HUDEP-2 (cell line): ENCODE measurements around the gene MGST3.
"Not testable (repeated sequence)": the region's sequence is repeated elsewhere in the genome, so short reads cannot be mapped to it uniquely, and the experiment has no call there.

Experiments
- DNase-seq, 76 experiments: peaks; one replicate each; lab custom pipeline; 2025; ENCODE audit not compliant: unreplicated experiment in 76 of 76; lab: John Stamatoyannopoulos, UW

Gene MGST3

GRCh38 chr1:165630629-165631341 lies at the start of gene MGST3:
Gene MGST3, plus strand, starts transcription at chr1:165631234. Its CDS starts 18,614 bp downstream, at chr1:165649848.
- peak in 75 of 76 experiments; percentile 11 to 94 (median 87) for DNase-seq

DNA sequence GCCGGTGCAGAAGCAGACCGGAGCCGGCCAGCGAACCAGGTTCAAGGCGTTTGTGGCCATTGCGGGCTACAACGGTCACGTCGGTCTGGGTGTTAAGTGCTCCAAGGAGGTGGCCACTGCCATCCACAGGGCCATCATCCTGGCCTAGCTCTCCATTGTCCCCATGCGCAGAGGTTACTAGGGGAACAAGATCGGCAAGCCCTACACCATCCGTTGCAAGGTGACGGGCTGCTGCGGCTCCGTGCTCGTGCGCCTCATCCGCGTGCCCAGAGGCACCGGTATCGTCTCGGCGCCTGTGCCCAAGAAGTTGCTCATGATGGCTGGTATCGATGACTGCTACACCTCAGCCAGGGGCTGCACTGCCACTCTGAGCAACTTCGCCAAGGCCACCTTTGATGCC lies 49.1 kb upstream of the MGST3 start:
- no peak for DNase-seq

- DNase-seq = no peak
These were observed 44.6 kb upstream of the MGST3 start for GRCh38 chr1:165586398-165586797.

- DNase-seq = not testable (repeated sequence)
These were observed 39.6 kb upstream of the MGST3 start for GRCh38 chr1:165591391-165591790.

GRCh38 chr1:165592945-165593823 lies 37.9 kb upstream of the MGST3 start:
- peak in 54 of 76 experiments; percentile 2 to 78 (median 42) for DNase-seq

DNA sequence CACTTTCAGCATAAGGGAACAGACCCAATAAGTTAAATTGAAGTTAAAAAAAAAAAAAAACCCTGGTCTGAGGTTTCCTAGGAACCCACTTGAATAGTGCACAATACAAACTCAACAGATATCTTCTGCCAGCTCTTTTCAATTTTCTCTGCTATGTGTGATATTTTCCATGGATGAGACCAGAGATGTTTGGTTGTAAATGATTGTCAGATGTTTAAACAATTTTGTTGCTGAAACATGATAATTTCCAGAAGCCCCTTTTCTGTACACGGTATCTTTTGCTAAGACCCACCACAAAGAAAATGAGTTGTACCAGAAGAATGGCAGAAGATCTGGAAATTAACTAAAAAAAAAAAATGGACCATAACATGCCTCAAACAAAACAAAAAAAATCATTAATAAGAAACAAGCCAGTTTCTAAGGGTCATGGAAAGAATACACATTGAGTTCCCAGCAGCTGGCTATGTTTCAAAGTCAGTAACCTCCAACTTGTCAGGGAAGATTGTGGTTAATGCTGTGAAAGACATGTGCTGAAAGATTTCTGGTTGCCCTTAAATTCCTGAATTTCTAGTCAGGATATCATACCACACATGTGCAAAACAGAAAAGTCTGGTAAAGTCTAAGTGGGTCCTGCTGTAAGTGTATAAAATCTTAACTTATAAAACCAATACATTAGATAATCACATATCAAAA lies 35.6 kb upstream of the MGST3 start:
- no peak for DNase-seq

- DNase-seq = peak; percentile 14 to 97 (median 92)
These were observed 33.0 kb upstream of the MGST3 start for GRCh38 chr1:165597883-165598675.

DNA sequence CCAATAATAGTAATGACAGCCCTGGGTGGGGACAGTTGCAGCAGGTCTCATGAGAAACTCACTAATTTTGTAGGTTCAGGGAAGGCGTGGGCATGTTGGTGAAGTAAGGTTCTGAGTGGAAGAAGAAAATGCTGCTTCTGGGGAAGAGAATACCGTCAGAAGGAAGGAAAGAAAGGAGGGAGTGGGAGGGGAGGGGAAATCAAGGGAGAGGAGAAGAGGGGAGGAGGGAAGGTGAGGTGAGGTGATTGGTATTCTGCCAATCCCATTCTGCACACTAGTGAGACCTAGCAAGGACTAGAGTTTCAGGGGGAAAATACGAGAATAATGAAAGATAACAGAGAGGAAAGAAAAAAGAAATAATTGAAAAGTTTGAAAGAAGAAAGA lies 32.4 kb upstream of the MGST3 start:
- peak in 1 of 76 experiments; percentile 6 for DNase-seq

DNA sequence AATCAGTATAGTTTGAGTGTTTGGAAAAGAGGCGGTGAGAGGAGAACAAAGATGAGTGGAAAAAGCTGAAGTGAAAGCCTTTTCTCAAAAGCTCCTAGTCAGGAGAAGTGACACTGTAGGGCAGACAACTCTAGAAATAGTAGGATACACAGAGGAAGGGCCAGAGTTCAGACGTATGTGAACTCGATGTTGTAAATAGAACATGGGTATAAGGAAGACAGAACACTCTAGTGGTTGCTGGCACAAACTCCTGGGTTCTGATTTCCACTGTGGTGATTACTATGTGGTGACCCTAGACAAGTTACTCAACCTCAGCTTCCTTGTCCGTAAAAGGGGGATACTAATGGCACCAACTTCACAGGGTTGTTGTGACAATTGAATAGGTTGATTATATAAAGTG lies 30.2 kb upstream of the MGST3 start:
- no peak for DNase-seq

DNA sequence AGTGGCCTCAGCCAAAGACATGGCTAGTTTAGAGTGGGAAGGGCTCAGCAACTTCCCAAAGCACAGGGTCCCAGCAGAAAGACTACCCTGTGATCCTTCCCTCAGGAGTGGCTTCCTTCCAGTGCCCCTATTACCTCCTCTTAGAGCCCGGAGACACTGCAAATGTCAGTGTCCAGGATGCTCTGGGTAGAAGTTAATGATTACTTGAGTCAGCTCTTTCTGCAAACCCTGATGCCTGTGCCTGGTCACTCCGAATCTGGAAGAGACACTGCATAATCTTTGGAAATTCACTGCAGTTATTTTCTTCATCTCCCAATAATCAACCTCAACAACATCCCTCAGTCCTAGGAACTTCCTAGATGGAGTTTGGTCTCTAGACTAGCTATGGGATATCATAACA lies 27.2 kb upstream of the MGST3 start:
- no peak for DNase-seq

- no peak for DNase-seq
These were observed 25.8 kb upstream of the MGST3 start for GRCh38 chr1:165605246-165605645.

DNA sequence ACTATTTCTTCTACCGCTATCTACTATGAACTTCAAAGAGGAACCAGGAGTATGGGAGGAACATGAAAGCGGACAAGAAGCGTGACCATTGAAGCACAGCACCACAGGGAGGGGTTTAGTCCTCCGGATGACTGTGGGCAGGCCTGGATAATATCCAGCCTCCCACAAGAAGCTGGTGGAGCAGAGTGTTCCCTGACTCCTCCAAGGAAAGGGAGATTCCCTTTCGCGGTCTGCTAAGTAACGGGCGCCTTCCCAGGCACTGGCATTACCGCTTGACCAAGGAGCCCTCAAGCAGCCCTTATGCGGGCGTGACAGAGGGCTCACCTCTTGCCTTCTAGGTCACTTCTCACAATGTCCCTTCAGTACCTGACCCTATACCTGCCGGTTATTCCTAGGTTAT lies 24.4 kb upstream of the MGST3 start:
- DNase-seq = not testable (repeated sequence)

DNA sequence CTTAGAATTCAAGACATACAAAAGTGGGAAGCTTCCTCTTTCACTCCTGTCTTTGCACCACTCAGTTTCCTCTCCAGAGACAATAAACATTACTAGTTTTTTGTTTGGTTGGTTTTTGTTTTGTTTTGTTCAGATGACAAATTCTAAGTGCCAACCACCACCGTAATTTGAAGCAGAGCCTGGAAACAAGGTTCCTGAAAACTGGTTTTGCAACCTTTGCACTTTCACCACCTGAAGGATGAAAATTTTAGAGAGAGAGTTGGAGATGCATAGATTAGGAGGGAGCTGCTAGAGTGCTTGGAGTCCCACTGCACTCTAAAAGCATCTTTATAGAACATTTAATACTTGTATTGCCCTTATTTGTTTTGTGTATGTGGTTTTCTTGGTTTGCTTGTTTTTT lies 20.2 kb upstream of the MGST3 start:
- DNase-seq = no peak

DNA sequence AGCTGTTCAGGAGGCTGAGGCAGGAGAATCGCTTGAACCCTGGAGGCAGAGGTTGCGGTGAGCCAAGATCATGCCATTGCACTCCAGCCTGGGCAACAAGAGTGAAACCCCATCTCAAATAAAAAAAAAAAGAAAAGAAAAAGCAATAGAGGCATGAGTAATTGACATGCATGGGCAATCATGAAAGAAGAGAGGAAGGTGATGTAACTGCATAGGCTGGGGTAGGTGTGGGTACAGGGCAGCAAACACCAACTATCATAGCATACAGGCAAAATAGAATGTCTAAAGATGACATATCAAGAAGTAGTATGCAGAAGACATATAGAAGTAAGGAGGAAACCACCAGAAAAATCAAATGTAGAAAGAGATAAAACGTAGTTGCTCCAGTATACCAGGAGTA lies 19.0 kb upstream of the MGST3 start:
- DNase-seq = no peak

- no peak for DNase-seq
These were observed 14.9 kb upstream of the MGST3 start for GRCh38 chr1:165616054-165616612.

GRCh38 chr1:165616987-165617546 lies 14.0 kb upstream of the MGST3 start:
- DNase-seq = no peak

DNA sequence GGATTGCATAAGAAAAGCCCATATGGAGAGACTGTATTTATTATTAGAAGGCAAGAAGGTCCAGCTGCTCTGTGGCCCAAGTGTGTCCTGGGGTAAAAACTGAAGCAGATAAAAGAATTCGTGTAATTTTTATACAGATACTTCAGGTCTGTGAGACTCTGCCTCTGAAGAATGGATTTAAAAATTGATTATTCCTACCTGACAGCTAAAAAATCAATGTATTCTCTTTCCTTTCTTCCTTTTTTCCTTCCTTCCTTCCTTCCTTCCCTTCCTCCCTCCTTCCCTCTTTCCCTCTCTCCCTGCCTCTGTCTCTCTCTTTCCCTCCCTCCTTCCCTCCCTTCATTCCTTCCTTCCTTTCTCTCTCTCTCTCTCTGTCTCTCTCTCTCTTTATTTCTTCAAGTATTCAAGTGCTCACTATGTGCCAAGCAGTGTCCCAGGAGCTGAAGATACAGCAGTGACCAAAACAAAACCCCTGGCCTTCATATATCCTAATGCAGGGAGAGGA lies 11.3 kb upstream of the MGST3 start:
- DNase-seq = no peak

DNA sequence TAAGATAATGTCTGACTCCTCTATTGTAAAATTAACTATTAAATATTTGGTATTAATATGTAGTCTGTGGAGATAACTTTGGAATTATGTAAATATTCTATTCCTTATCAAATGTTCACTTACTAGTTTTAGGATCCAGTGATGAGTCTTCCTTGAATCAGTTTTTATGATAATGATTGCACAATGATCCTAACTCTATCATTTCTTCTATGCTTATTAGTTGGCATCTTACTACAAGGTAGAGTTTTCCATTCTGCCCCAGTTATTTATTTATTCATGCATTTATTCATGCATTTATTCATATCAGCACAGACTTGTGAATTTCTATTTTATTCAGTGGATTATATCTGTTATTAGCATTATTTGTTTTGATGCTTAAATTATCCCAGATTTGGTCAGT lies 7.4 kb upstream of the MGST3 start:
- no peak for DNase-seq

GRCh38 chr1:165624441-165624840 lies 6.6 kb upstream of the MGST3 start:
- DNase-seq = no peak
